BLaER1 (cell line): ENCODE data around the gene VGLL4.

Experiments
- H3K27ac ChIP-seq: shearing (Covaris generic); formaldehyde crosslinking; 2 replicates; pipeline ENCODE4 v1.8.1; 2022
- H3K27me3 ChIP-seq: shearing (Covaris generic); formaldehyde crosslinking; 2 replicates; pipeline ENCODE4 v1.8.1; 2022
- H3K36me3 ChIP-seq: shearing (Covaris generic); formaldehyde crosslinking; 2 replicates; pipeline ENCODE4 v1.8.1; 2022
- H3K4me1 ChIP-seq: shearing (Covaris generic); formaldehyde crosslinking; 2 replicates; pipeline ENCODE4 v1.8.1; 2022
- H3K4me2 ChIP-seq: shearing (Covaris generic); formaldehyde crosslinking; 2 replicates; pipeline ENCODE4 v1.8.1; 2022
- H3K4me3 ChIP-seq: shearing (Covaris generic); formaldehyde crosslinking; 2 replicates; pipeline ENCODE4 v1.8.1; 2022
- H3K9ac ChIP-seq: shearing (Covaris generic); formaldehyde crosslinking; 2 replicates; pipeline ENCODE4 v1.8.1; 2022
- H3K9me3 ChIP-seq: shearing (Covaris generic); formaldehyde crosslinking; 2 replicates; pipeline ENCODE4 v1.8.1; 2022
- H4K20me1 ChIP-seq: shearing (Covaris generic); formaldehyde crosslinking; 2 replicates; pipeline ENCODE4 v1.8.1; 2022
- Cebpa-rat ChIP-seq: shearing (Covaris generic); IDR thresholded peaks from 2 replicates; pipeline ENCODE4 v1.8.1; 2022

VGLL4 gene

GRCh38 chr3:11640009-11640673 lies 3.6 kb downstream of the VGLL4 start:
- Histone ChIP-seq H3K9ac (peak overlapping the region; percentile 97), H3K4me2 (peak overlapping the region; percentile 92), H4K20me1 (peaks cover 70% of the 10 kb centered on the region), H3K27me3 (no peaks in the 10 kb centered on the region), H3K27ac (0 out of 2 replicates have a peak overlapping the region, but pooled peaks have one; percentile 5), H3K4me1 (peaks cover 72% of the 10 kb centered on the region), H3K4me3 (peak overlapping the region; percentile 86), H3K9me3 (no peaks in the 10 kb centered on the region), H3K36me3 (peaks cover 20% of the 10 kb centered on the region)
- no peak for TF ChIP-seq Cebpa-rat

DNA sequence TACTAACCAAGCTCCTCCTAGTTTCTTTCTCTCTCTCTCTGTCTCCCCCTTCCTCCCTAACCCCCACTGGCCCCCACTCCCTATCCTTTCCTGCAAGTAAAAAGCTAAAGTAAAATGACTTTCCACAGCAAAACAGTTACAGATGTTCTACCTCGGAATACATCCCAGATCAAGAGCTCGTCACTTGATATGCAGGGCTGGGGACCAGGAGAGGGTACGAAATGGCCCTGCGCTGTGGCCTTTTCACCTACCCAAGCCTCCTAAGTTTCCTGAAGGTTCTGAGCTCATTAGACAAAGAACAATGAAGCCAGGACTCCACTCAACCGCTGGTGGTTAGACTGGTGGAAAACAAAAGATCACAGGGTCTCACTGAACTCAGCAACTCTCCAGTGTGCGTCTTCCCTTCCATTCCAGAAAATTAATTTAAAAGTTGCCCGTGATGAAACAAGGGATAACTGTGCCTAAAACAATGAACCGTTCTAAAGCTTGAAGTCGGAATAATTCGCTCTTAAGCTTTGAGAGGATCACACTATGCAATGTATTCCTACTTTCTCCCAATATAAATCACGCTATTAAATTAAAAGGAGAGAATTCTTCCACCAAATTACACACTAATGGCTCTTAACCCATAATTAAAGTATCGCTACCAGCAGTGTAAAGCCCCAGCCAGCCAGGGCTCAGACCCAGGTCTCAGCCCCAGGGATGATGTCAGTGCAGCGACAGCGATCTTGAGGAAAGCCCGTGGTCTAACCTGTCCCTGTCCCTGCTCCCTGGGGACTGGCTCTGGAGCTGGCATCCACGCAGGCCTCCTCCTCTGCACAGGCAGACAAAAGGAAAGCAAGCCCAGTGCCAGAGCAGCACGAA lies 5.0 kb downstream of the VGLL4 start:
- TF ChIP-seq Cebpa-rat = no peak
- Histone ChIP-seq H3K9me3 (no peaks in the 10 kb centered on the region), H3K4me3 (peak overlapping the region; percentile 26; the same call in 1 of the 2 replicates), H3K9ac (peak overlapping the region; percentile 40; the same call in 1 of the 2 replicates), H3K4me1 (peaks cover 76% of the 10 kb centered on the region), H3K4me2 (peak overlapping the region; percentile 92), H3K27ac (0 out of 2 replicates have a peak overlapping the region, but pooled peaks have one; percentile 27), H3K27me3 (no peaks in the 10 kb centered on the region), H4K20me1 (peaks cover 84% of the 10 kb centered on the region), H3K36me3 (peaks cover 34% of the 10 kb centered on the region)

GRCh38 chr3:11637901-11638458 lies 5.7 kb downstream of the VGLL4 start:
- Histone ChIP-seq H3K9ac (0 out of 2 replicates have a peak overlapping the region, but pooled peaks have one; percentile 40), H3K27me3 (no peaks in the 10 kb centered on the region), H3K27ac (0 out of 2 replicates have a peak overlapping the region, but pooled peaks have one; percentile 27), H3K36me3 (peaks cover 42% of the 10 kb centered on the region), H3K4me2 (peak overlapping the region; percentile 92), H4K20me1 (peaks cover 92% of the 10 kb centered on the region), H3K9me3 (no peaks in the 10 kb centered on the region), H3K4me3 (no peak overlapping the region), H3K4me1 (peaks cover 84% of the 10 kb centered on the region)
- no peak for TF ChIP-seq Cebpa-rat

DNA sequence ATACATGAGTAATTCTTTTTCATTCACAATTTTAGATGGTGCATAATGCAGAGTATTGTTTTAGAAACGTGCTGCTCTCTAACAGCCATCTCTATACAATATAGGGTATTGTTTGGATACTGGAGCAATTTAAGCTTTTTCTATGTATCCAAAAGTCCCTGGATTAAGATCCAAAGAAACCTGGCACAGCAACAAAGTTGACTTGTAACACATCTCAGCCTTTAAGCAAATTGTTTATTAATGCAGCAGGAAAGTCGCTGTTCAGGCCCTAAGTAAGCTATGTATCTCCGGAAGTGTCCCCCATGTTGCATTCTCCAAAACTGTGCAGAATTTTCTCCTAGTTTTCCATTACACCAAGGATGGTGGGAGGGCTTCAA lies 7.3 kb downstream of the VGLL4 start:
- peaks cover 49% of the 10 kb centered on the region for H3K36me3 ChIP-seq
- H3K9me3 ChIP-seq = no peaks in the 10 kb centered on the region
- no peak for TF ChIP-seq Cebpa-rat
- H3K4me1 ChIP-seq = peaks cover 86% of the 10 kb centered on the region
- H3K27ac ChIP-seq = no peak overlapping the region
- H3K4me3 ChIP-seq = no peak overlapping the region
- peaks cover 100% of the 10 kb centered on the region for H4K20me1 ChIP-seq
- peak overlapping the region; percentile 25; the same call in 1 of the 2 replicates for H3K4me2 ChIP-seq
- H3K27me3 ChIP-seq = no peaks in the 10 kb centered on the region
- H3K9ac ChIP-seq = no peak overlapping the region

DNA sequence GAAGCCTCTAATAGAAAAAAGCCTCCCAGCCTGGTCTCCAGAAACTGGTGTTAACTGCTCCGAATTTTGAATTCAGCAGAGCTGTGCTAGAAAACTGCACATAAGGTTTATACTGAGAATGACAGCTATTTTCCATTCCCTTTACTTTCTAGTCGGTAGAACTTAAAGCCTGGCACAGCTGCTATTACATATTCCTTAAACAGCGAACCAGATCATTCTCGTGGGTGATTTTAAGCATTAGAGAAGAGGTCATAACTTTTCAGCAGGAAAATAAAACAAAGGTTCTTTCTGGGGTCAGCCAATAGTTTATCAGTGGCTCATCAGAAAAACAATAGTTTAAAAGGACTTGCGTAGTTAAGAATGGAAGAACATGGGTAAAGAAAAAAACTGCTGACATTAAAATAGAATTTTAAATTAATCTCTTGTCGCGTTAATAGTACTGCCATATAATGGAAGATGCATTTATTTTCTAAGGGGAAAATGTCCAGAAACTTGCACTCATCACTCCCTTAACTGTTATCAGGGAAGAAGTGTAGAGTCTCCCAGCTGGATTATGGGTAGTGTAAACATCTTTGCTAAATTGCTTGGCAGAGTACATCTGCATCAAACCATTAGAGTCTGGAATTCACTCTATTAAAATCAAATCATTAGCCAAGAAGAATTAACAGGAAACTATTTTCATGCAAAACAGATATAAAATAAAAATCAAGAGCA lies 7.9 kb downstream of the VGLL4 start:
- Histone ChIP-seq H3K36me3 (peaks cover 53% of the 10 kb centered on the region), H3K4me1 (peaks cover 80% of the 10 kb centered on the region), H4K20me1 (peaks cover 100% of the 10 kb centered on the region), H3K27ac (no peak overlapping the region), H3K27me3 (no peaks in the 10 kb centered on the region), H3K4me2 (peak overlapping the region; percentile 25), H3K9ac (no peak overlapping the region), H3K9me3 (peaks cover 4% of the 10 kb centered on the region; the same call in 1 of the 2 replicates), H3K4me3 (no peak overlapping the region)
- TF ChIP-seq Cebpa-rat = no peak

DNA sequence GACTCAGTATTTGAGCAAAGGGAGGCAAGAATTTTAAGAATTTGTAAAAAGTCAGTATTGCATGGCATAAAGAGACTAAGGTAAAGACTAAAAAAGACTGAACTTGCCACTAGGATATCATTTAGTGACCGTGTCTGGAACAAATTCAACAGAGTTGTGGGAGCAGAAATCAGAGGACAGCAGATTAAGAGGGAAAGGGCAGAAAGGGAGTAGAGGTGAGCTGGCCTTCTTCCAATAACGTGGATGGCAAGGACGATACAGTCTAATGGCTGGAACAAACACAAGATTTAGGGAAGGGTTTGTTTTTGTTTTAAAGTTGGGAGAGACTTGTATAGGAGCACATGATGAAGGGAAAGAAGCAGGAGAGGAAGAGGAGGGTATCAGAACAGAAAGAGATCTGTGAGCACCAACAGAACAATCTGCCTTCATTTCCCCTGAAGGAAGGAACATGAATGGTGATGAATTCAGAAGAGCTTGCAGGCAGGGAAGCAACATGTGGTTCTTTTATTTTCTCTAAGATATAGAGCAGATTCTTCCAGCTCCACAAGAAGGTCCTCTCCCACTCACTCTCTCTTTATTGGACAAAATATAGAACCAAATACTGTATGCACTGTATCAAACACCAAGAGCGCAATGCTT lies 8.6 kb downstream of the VGLL4 start:
- no peak overlapping the region for H3K4me3 ChIP-seq
- H3K9me3 ChIP-seq = peaks cover 11% of the 10 kb centered on the region
- H3K9ac ChIP-seq = no peak overlapping the region
- no peak for TF ChIP-seq Cebpa-rat
- peak overlapping the region; percentile 25 for H3K4me2 ChIP-seq
- peaks cover 100% of the 10 kb centered on the region for H4K20me1 ChIP-seq
- peaks cover 73% of the 10 kb centered on the region for H3K4me1 ChIP-seq
- H3K27ac ChIP-seq = no peak overlapping the region
- peaks cover 61% of the 10 kb centered on the region for H3K36me3 ChIP-seq
- no peaks in the 10 kb centered on the region for H3K27me3 ChIP-seq

DNA sequence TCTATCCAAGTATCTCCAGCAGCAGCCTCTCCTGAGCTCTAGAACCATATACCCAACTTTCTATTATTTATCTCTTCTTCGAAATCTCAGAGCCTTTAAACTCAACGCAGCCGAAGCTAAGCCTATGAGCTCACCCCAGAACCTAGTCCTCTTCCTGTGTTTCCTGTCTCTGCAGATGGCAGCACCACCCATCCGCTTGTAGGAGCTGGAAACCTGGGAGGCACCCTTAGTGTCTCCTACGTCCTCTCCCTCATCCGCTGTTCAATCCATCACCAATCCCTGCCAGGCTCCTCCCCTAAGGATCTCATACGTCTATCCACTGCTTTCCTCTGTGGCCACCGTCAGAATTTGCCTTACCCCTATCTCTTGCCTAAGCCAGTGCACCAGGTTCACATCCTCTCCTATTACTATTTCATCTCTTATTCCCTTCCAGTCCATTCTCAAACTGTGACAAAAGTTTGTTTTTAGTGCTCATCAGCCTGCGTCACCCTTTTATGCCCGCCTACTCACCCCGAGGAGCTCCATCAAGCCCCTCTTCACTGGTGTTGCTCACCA lies 9.6 kb downstream of the VGLL4 start:
- Histone ChIP-seq H3K4me1 (peaks cover 64% of the 10 kb centered on the region), H4K20me1 (peaks cover 100% of the 10 kb centered on the region), H3K27ac (no peak overlapping the region)

GRCh38 chr3:11632966-11633365 lies 10.7 kb downstream of the VGLL4 start:
- Histone ChIP-seq H3K27me3 (no peaks in the 10 kb centered on the region), H3K36me3 (peaks cover 62% of the 10 kb centered on the region), H3K4me1 (peaks cover 52% of the 10 kb centered on the region), H3K4me3 (no peak overlapping the region), H3K9ac (no peak overlapping the region), H3K9me3 (peaks cover 30% of the 10 kb centered on the region), H3K27ac (no peak overlapping the region), H4K20me1 (peaks cover 100% of the 10 kb centered on the region), H3K4me2 (no peak overlapping the region)
- TF ChIP-seq Cebpa-rat = no peak

More for the DNA sequence above, 9.6 kb downstream of the VGLL4 start:
- Histone ChIP-seq H3K27me3 (no peaks in the 10 kb centered on the region), H3K9ac (no peak overlapping the region), H3K4me3 (no peak overlapping the region), H3K9me3 (peaks cover 21% of the 10 kb centered on the region), H3K36me3 (peaks cover 66% of the 10 kb centered on the region), H3K4me2 (peak overlapping the region; percentile 25)
- TF ChIP-seq Cebpa-rat = no peak
